WI38 (cell line): ENCODE measurements around the gene PCSK5.

Experiments used
- H3K4me3 ChIP-seq: 2 replicates; pipeline ENCODE4 v1.5.1; 2011; ENCODE audit warnings: low read depth, mild to moderate bottlenecking, control low read depth, low read length
- TF ChIP-seq, protein P1 (sequence below): IDR thresholded peaks from 2 replicates; pipeline ENCODE4 v1.5.1; 2012; ENCODE audit warnings: low read depth, mild to moderate bottlenecking, control low read depth, low read length

PCSK5 gene

GRCh38 chr9:75921391-75922127, 31.1 kb downstream of the PCSK5 start:
- no peak overlapping the region for H3K4me3 ChIP-seq
- TF ChIP-seq, protein P1, sequence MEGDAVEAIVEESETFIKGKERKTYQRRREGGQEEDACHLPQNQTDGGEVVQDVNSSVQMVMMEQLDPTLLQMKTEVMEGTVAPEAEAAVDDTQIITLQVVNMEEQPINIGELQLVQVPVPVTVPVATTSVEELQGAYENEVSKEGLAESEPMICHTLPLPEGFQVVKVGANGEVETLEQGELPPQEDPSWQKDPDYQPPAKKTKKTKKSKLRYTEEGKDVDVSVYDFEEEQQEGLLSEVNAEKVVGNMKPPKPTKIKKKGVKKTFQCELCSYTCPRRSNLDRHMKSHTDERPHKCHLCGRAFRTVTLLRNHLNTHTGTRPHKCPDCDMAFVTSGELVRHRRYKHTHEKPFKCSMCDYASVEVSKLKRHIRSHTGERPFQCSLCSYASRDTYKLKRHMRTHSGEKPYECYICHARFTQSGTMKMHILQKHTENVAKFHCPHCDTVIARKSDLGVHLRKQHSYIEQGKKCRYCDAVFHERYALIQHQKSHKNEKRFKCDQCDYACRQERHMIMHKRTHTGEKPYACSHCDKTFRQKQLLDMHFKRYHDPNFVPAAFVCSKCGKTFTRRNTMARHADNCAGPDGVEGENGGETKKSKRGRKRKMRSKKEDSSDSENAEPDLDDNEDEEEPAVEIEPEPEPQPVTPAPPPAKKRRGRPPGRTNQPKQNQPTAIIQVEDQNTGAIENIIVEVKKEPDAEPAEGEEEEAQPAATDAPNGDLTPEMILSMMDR = no peak

- H3K4me3 ChIP-seq = no peak overlapping the region
- TF ChIP-seq, protein P1 = no peak
These were observed 35.9 kb downstream of the PCSK5 start for GRCh38 chr9:75926385-75926784.

DNA sequence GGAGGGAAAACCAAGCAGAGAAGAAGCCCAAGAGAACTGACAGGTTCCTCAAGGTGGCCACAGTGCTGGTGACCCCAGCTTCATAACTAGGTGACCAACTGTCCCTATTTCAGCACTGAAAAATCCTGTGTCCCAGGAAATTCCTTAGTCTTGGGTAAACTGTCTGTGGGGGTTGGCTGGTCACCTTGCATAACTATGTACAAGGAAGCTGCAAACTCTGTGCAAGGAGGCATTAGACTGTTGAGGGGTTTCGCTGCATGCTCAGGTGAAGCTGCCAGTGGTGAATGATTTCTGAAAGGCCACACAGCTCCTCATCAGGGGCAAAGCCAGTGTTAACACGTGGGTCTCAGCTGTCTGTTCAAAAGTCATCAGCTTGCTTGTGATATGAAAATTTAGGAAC, 36.9 kb downstream of the PCSK5 start:
- no peak overlapping the region for H3K4me3 ChIP-seq
- TF ChIP-seq, protein P1 = no peak

DNA sequence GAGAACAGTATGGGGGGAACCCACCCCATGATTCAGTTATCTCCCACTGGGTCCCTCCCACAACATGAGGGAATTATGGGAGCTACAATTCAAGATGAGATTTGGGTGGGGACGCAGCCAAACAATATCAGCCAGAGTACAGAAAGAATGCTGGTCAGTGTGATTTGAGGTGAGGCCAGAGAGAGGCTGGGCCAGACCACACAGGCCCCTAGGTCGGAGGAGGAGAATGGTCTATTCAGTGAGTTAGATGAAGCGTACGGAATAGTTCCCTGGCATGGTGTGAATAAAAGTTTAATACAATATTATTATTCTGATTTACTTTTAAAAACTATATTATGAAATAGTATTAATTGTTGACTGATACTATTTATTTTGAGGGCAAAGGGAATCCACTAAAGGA, 39.7 kb downstream of the PCSK5 start:
- H3K4me3 ChIP-seq = no peak overlapping the region
- TF ChIP-seq, protein P1 = no peak

DNA sequence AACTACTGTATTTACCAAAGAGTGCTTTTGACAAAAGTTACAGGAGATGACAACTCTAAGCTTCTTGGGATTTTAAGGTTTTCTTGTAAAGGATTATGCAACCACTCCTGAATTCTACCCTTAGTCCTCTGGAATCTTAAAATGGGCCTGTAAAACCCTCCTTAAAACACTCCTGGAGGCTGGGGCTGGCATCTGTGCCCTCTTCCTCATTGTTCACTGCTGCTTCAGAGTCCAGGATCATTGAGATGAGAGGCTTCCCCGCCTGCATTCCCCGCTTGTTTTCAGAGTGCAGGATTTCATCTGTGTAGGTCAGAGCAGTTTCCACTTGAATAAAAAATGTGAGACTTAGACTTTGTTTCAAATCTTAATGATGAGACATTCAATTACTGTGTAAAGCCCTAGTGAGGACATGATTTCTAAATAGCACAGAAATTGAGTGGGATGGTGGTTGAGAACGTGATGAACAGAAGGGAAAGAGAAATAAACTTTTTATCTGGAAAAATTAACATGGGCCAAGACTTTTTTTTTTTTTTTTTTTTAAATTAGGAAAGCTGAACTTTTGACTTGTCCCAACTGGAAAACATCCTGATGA, 40.4 kb downstream of the PCSK5 start:
- no peak overlapping the region for H3K4me3 ChIP-seq
- TF ChIP-seq, protein P1 = no peak

DNA sequence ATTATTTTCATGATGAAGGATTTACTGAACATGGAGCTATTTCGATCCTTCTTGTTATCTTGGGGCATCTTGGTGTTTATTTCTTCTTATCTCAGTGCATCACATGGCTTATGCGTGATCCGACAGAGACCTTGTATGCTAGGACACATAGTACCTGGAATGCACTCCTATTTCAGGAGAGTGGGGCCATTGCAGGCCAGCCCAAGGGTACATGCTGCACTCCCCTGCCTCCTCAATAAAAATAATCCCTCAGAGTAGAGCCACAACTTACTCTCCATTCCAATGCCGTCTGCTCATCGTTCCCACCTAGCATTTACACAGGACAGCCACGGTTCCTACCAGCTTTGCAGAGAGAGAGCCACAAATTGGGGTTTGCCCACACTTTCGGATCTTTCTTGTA, 43.5 kb downstream of the PCSK5 start:
- TF ChIP-seq, protein P1 = no peak
- H3K4me3 ChIP-seq = no peak overlapping the region

- TF ChIP-seq, protein P1 = no peak
- H3K4me3 ChIP-seq = no peak overlapping the region
These were observed 45.1 kb downstream of the PCSK5 start for GRCh38 chr9:75935591-75935990.
